ENCODE results near the gene SPTLC3. TPM values are rescaled to one million over a fixed set of nuclear protein-coding genes. Genes with fewer than 3 reads are reported as not detected.
A peak's percentile ranks its signal among the peaks of the same experiment; 100 is the strongest.

SPTLC3 gene
- total RNA-seq, 1 donor from 2014 or later: 4.6 TPM

DNA sequence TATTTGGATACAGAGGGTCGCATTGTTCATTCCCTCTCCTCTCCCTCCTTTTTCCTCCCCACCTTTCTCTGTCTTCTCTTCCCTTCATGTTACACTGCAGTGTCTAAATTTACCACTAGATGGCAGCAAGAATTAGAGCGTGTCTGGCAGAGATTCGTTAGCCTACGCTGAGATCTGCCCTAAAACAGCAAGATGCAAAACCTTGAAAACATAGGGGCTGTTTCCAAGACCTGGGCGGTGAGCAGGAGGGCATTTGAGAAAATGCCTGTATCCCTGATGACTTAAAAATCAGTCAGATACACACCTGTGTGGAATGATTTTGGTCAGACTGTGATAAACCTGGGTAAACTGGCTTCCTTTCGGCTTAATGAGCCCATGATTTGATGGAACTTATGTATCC is 110.8 kb downstream of the SPTLC3 start:
- intact Hi-C loops (cut with DNase I): loop anchor here (5.0 kb wide), 1 partner anchor 653 kb away; no protein-coding TSS in a partner anchor
- H3K4me1 ChIP-seq: no peaks in the 10 kb centered on the region
- no peaks in the 10 kb centered on the region for H3K36me3 ChIP-seq
- H3K9me3 ChIP-seq: no peaks in the 10 kb centered on the region
- no peaks in the 10 kb centered on the region for H3K27me3 ChIP-seq
- DNase-seq (ENCODE audit: low spot score in 2 of 2): no peak
- no peak overlapping the region for H3K4me3 ChIP-seq
- TF ChIP-seq, protein P1, sequence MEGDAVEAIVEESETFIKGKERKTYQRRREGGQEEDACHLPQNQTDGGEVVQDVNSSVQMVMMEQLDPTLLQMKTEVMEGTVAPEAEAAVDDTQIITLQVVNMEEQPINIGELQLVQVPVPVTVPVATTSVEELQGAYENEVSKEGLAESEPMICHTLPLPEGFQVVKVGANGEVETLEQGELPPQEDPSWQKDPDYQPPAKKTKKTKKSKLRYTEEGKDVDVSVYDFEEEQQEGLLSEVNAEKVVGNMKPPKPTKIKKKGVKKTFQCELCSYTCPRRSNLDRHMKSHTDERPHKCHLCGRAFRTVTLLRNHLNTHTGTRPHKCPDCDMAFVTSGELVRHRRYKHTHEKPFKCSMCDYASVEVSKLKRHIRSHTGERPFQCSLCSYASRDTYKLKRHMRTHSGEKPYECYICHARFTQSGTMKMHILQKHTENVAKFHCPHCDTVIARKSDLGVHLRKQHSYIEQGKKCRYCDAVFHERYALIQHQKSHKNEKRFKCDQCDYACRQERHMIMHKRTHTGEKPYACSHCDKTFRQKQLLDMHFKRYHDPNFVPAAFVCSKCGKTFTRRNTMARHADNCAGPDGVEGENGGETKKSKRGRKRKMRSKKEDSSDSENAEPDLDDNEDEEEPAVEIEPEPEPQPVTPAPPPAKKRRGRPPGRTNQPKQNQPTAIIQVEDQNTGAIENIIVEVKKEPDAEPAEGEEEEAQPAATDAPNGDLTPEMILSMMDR (IDR thresholded peaks at IDR 0.05): peak; percentile 71 to 88 (median 79)
- no peak overlapping the region for H3K27ac ChIP-seq

DNA sequence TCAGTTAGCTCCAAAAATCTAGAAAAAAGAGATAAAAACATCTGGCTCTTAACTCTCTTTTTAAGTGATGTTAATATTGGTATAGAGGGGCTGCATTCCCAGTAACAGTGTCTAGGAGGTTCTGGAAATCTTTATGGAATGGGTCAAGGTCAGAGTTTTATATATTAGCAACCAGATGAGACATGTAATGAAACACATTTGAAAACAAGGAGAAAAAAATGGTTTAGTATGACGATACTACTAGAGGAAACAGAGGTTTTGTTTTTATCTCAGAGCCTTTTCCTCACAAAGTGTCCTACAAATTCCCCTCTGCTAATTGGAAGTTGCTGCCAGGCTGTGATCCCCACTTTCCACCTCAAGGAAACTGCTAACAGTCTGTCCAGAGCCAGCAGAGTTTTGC is 111.7 kb downstream of the SPTLC3 start:
- no peak overlapping the region for H3K27ac ChIP-seq
- no peaks in the 10 kb centered on the region for H3K9me3 ChIP-seq
- H3K36me3 ChIP-seq: no peaks in the 10 kb centered on the region
- H3K4me3 ChIP-seq: no peak overlapping the region
- intact Hi-C loops (cut with DNase I): loop anchor here (5.0 kb wide), 1 partner anchor 427 kb away; no protein-coding TSS in a partner anchor
- H3K4me1 ChIP-seq: no peaks in the 10 kb centered on the region
- no peak for DNase-seq (ENCODE audit: low spot score in 2 of 2)
- H3K27me3 ChIP-seq: no peaks in the 10 kb centered on the region
- TF ChIP-seq, protein P1 (IDR thresholded peaks at IDR 0.05): no peak

DNA sequence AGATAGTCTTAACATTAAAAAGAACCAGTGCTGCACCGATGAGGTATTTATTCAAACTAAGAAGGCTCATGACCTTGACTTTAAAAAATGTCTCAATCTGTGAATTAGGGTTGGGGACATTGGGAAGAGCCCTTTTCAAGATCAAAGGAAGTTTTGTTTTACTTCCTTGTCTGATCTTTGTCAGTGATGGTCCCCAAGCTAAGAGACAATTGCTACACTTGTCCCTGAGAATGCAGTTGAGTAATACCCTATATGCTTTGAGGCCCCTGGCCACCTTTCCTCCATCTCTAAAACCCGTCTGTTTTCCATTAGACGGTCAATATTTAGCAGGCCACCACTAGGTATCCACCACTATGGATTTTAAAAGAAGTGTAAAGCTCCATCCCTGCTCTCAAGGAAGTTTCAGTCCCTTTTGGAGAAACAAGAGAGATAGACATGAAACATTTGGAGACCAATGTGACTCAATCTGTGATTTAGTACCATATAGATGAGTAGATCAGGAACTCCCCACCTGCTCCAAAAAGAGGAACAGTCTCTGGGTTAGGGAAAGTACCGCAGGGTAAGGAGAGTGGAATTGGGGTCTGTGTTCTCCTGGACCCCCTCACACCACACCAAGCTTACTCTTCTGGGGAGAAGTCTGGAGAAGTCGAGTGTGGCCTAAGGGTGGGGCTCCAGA is 113.2 kb downstream of the SPTLC3 start:
- intact Hi-C loops (cut with DNase I): loop anchor here (5.0 kb wide), 1 partner anchor 425 kb away; no protein-coding TSS in a partner anchor
- Histone ChIP-seq H3K27me3 (no peaks in the 10 kb centered on the region), H3K4me1 (no peaks in the 10 kb centered on the region), H3K9me3 (no peaks in the 10 kb centered on the region), H3K36me3 (no peaks in the 10 kb centered on the region), H3K27ac (no peak overlapping the region), H3K4me3 (no peak overlapping the region)
- DNase-seq (ENCODE audit: low spot score in 2 of 2): no peak
- TF ChIP-seq, protein P1 (IDR thresholded peaks at IDR 0.05): no peak

DNA sequence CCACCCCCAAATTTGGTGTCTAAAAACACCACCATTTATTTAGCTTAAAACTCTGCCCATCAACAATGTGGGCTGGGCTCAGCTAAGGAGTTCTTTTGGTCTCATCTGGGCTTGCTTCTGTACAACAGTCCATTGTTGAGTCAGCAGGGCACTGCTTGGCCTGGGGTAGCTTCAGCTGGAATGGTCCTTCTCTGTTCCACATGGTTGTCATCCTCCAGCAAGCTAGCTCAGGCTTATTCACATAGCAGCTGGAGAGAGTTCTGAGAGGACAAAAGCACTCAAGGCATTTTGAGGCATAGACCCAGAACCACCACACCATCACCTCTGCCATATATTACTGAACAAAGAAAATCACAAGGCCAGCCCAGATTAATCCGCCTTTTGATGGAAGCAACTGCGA is 116.7 kb downstream of the SPTLC3 start:
- Histone ChIP-seq H3K9me3 (no peaks in the 10 kb centered on the region), H3K4me1 (no peaks in the 10 kb centered on the region), H3K4me3 (no peak overlapping the region), H3K36me3 (no peaks in the 10 kb centered on the region), H3K27ac (no peak overlapping the region), H3K27me3 (no peaks in the 10 kb centered on the region)
- intact Hi-C loops (cut with DNase I): no loop called here
- DNase-seq (ENCODE audit: low spot score in 2 of 2): no peak
- TF ChIP-seq, protein P1 (IDR thresholded peaks at IDR 0.05): no peak

DNA sequence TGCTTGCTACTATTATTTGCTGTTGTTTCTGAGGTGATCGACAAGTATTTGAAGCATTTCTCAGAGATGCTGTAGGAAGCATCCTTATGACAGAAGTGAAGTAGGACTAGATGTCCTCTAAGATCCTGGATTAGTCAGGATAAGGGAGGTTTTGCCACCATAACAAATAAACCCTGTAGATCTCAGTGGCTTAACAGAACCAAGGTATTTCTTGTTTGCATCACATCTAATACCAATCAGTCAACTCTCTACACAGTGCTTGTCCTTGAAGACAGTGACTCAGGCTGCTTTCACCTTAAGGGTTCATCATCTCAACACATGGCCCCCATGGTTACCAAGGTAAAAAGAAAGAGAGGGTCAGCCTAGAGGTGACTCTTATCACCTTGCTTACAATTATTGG is 119.4 kb downstream of the SPTLC3 start:
- H3K27me3 ChIP-seq: no peaks in the 10 kb centered on the region
- H3K36me3 ChIP-seq: no peaks in the 10 kb centered on the region
- no peak overlapping the region for H3K27ac ChIP-seq
- H3K4me1 ChIP-seq: no peaks in the 10 kb centered on the region
- TF ChIP-seq, protein P1 (IDR thresholded peaks at IDR 0.05): no peak
- intact Hi-C loops (cut with DNase I): no loop called here
- no peak for DNase-seq (ENCODE audit: low spot score in 2 of 2)
- no peak overlapping the region for H3K4me3 ChIP-seq
- H3K9me3 ChIP-seq: no peaks in the 10 kb centered on the region

Measured in ascending aorta (tissue), 2 donors.